PC-3 (cell line): ENCODE results near the gene IZUMO4. TPM values are rescaled to one million over a fixed set of nuclear protein-coding genes. Genes with fewer than 3 reads are reported as not detected.

Experiments used
- ATAC-seq: fragments of 200-7000 bp; cut with Tn5 transposase; 2 replicates; pipeline ENCODE4 v1.9.1; 2020; ENCODE audit warnings: mild to moderate bottlenecking, moderate library complexity
- BruUV-seq: library from RNA; stranded (reverse); fragments of 400-500 nt; replicated peaks from 2 replicates; lab custom pipeline; 2021; lab: Mats Ljungman, UMichigan
- CTCF ChIA-PET: fragments of 300-600 bp; sonication (Branson Sonifier 250); formaldehyde crosslinking; loops from one replicate; lab custom pipeline; 2022; ENCODE audit warnings: antibody characterized with exemption; lab: Charles Lee
- POLR2A ChIA-PET: fragments of 300-600 bp; sonication (Branson Sonifier 250); formaldehyde crosslinking; loops from one replicate; lab custom pipeline; 2022; ENCODE audit warnings: antibody characterized with exemption; ENCODE audit not compliant: unreplicated experiment; lab: Charles Lee
- DNase-seq: peaks from one replicate; pipeline ENCODE4 v3.0.0-alpha.2; 2015
- H2AFZ ChIP-seq: fragments of 300-600 bp; sonication (generic); 2 replicates; pipeline ENCODE4 v1.6.0; 2016; ENCODE audit warnings: antibody characterized with exemption, low read length
- H3F3A ChIP-seq: fragments of 300-600 bp; sonication (generic); one replicate; pipeline ENCODE4 v1.6.0; 2017; ENCODE audit warnings: antibody characterized with exemption, low read length, control low read depth, mild to moderate bottlenecking; ENCODE audit not compliant: unreplicated experiment
- H3K27ac ChIP-seq: fragments of 300-600 bp; sonication (generic); 2 replicates; pipeline ENCODE4 v1.5.1; 2016; ENCODE audit warnings: mild to moderate bottlenecking, low read length
- H3K27me3 ChIP-seq: fragments of 300-600 bp; sonication (generic); 2 replicates; pipeline ENCODE4 v1.6.1; 2016; ENCODE audit warnings: low read length, mixed read lengths
- H3K36me3 ChIP-seq: fragments of 300-600 bp; sonication (generic); 2 replicates; pipeline ENCODE4 v1.6.1; 2016; ENCODE audit warnings: low read depth, mixed run types, low read length, mixed read lengths
- H3K4me1 ChIP-seq: fragments of 300-600 bp; sonication (generic); 2 replicates; pipeline ENCODE4 v1.5.1; 2016; ENCODE audit warnings: low read length; ENCODE audit not compliant: insufficient read depth
- H3K4me2 ChIP-seq: fragments of 300-600 bp; sonication (generic); 2 replicates; pipeline ENCODE4 v1.6.0; 2016; ENCODE audit warnings: low read length
- H3K4me3 ChIP-seq: fragments of 300-600 bp; sonication (generic); 2 replicates; pipeline ENCODE4 v1.5.1; 2016; ENCODE audit warnings: mild to moderate bottlenecking, low read length, mixed read lengths
- H3K79me2 ChIP-seq: fragments of 300-600 bp; sonication (generic); 2 replicates; pipeline ENCODE4 v1.6.1; 2017; ENCODE audit warnings: low read length, mixed read lengths
- H3K9ac ChIP-seq: fragments of 300-600 bp; sonication (generic); 2 replicates; pipeline ENCODE4 v1.6.0; 2016; ENCODE audit warnings: mild to moderate bottlenecking, low read length
- H3K9me2 ChIP-seq: fragments of 300-600 bp; sonication (generic); replicated peaks from 2 replicates; pipeline ENCODE4 v1.6.1; 2016; ENCODE audit warnings: mixed run types, low read length, mixed read lengths
- H3K9me3 ChIP-seq: fragments of 300-600 bp; sonication (generic); 2 replicates; pipeline ENCODE4 v1.6.1; 2016; ENCODE audit warnings: low read length, mixed read lengths
- H4K20me1 ChIP-seq: fragments of 300-600 bp; sonication (generic); 2 replicates; pipeline ENCODE4 v1.6.1; 2016; ENCODE audit warnings: low read length, mixed read lengths
- CTCF ChIP-seq: fragments of 300-600 bp; sonication (generic); conservative IDR thresholded peaks from 2 replicates; pipeline ENCODE4 v1.5.1; 2017; ENCODE audit warnings: antibody characterized with exemption, low read depth, mild to moderate bottlenecking, low read length
- EZH2 ChIP-seq: fragments of 300-600 bp; sonication (generic); IDR thresholded peaks from one replicate; pipeline ENCODE4 v1.6.1; 2017; ENCODE audit warnings: antibody characterized with exemption, mild to moderate bottlenecking, low read length; ENCODE audit not compliant: unreplicated experiment
- EZH2phosphoT487 ChIP-seq: fragments of 300-600 bp; sonication (generic); IDR thresholded peaks from 2 replicates; pipeline ENCODE4 v1.6.1; 2018; ENCODE audit warnings: mild to moderate bottlenecking, antibody characterized with exemption, low read length, borderline replicate concordance
- intact Hi-C: fragments of 100-400 bp; cut with micrococcal nuclease; formaldehyde crosslinking; loops from 2 replicates; pipeline ENCODE4 v1.9.0; 2023
- total RNA-seq: library from RNA; depleted of rRNA; stranded (reverse); fragments of >200 nt; gene quantifications from 2 replicates; pipeline ENCODE4 v1.2.3, GENCODE V29; 2014

IZUMO4 gene
- total RNA-seq, 1 experiment from 2014 or later = 3.6 TPM

GRCh38 chr19:2138061-2138728 is 41.5 kb downstream of the IZUMO4 start:
- Histone ChIP-seq H4K20me1 (no peaks in the 10 kb centered on the region), H3K4me1 (no peaks in the 10 kb centered on the region), H3K4me2 (no peak overlapping the region), H3K36me3 (no peaks in the 10 kb centered on the region), H3K4me3 (no peak overlapping the region), H2AFZ (no peak overlapping the region), H3K79me2 (peaks cover 41% of the 10 kb centered on the region), H3F3A (no peaks in the 10 kb centered on the region), H3K9me2 (no peaks in the 10 kb centered on the region), H3K27me3 (no peaks in the 10 kb centered on the region), H3K27ac (no peak overlapping the region), H3K9me3 (no peaks in the 10 kb centered on the region), H3K9ac (no peak overlapping the region)
- no TSS peak for BruUV-seq
- ChIA-PET CTCF (no interaction called here), POLR2A (no interaction called here)
- intact Hi-C loops = no loop called here
- no peak for DNase-seq
- no peak for ATAC-seq
- TF ChIP-seq EZH2 = no peak
- TF ChIP-seq EZH2phosphoT487 = no peak
- no peak for TF ChIP-seq CTCF

GRCh38 chr19:2139385-2140137 is 42.8 kb downstream of the IZUMO4 start:
- Histone ChIP-seq H3K36me3 (no peaks in the 10 kb centered on the region), H3K9me2 (no peaks in the 10 kb centered on the region), H3K4me1 (no peaks in the 10 kb centered on the region), H3K9ac (no peak overlapping the region), H3K27ac (no peak overlapping the region), H3K4me3 (no peak overlapping the region), H4K20me1 (no peaks in the 10 kb centered on the region), H3K27me3 (no peaks in the 10 kb centered on the region), H3K4me2 (no peak overlapping the region), H3K9me3 (no peaks in the 10 kb centered on the region), H3F3A (no peaks in the 10 kb centered on the region), H2AFZ (no peak overlapping the region), H3K79me2 (peaks cover 55% of the 10 kb centered on the region)
- no TSS peak for BruUV-seq
- CTCF ChIA-PET = no interaction called here
- intact Hi-C loops = no loop called here
- POLR2A ChIA-PET = no interaction called here
- ATAC-seq (no peak), DNase-seq (no peak)
- no peak for TF ChIP-seq EZH2
- no peak for TF ChIP-seq CTCF
- TF ChIP-seq EZH2phosphoT487 = no peak

- Histone ChIP-seq H3K9me3 (no peaks in the 10 kb centered on the region), H3K9ac (no peak overlapping the region), H2AFZ (no peak overlapping the region), H3F3A (no peaks in the 10 kb centered on the region), H3K4me1 (no peaks in the 10 kb centered on the region), H3K27ac (no peak overlapping the region), H4K20me1 (no peaks in the 10 kb centered on the region), H3K9me2 (no peaks in the 10 kb centered on the region), H3K4me2 (no peak overlapping the region), H3K27me3 (no peaks in the 10 kb centered on the region), H3K4me3 (no peak overlapping the region), H3K36me3 (no peaks in the 10 kb centered on the region), H3K79me2 (peaks cover 61% of the 10 kb centered on the region)
- ATAC-seq = no peak
- POLR2A ChIA-PET = no interaction called here
- no peak for TF ChIP-seq EZH2
- intact Hi-C loops = no loop called here
- no TSS peak for BruUV-seq
- DNase-seq = no peak
- CTCF ChIA-PET = no interaction called here
Measured at GRCh38 chr19:2140138-2140569, 43.4 kb downstream of the IZUMO4 start.
